Endometrium (tissue), 2 donors: ENCODE results near the gene POC1B.

ENCODE experiments used
- FAIRE-seq: peaks from 2 replicates; lab custom pipeline; 2012; peaks lifted over from hg19 to GRCh38; lab: Jason Lieb, UNC
- donor health status: control.
- donor health status: control.

Gene POC1B

GRCh38 chr12:89384807-89385206 lies 141.0 kb downstream of the POC1B start:
- no peak for FAIRE-seq

- no peak for FAIRE-seq
These were observed 141.6 kb downstream of the POC1B start for GRCh38 chr12:89384050-89384758.

DNA sequence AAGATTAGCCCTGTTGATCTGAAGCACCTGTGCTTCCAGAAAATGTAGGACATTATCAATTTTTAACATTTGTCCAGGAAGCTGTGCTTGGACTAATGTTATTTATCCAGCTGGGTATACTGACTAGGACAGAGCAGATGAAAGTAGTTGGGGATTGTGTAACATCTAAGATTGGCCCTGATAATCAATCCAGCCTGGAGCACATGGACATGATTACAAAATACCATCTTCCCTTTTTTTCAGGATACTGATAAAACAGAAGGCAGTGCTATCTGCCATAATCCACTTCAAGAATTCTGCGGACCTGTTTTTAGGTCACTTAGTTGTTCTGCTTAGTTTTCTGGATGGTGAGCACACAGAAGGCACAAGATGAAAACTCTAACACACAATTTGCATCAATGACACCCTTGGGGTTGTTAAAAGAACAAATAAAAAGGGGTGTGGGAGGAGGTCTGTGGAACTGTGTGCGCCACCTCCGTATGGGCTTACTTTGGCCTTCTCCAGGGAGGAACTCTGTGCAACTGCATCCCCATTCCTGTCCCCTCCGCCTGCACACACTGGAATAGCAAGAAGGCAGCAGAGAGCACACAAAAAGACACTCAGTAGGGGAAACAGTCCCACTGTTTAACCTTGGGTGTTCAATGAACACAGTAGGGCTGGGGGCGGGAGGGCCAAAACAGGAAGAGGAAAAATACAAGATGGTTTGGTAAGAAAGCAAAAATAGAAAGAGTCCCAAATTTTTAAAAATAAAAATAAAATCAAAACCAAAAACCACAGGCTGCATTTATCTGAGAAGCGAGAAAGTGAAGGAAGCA lies 142.4 kb downstream of the POC1B start:
- no peak for FAIRE-seq

DNA sequence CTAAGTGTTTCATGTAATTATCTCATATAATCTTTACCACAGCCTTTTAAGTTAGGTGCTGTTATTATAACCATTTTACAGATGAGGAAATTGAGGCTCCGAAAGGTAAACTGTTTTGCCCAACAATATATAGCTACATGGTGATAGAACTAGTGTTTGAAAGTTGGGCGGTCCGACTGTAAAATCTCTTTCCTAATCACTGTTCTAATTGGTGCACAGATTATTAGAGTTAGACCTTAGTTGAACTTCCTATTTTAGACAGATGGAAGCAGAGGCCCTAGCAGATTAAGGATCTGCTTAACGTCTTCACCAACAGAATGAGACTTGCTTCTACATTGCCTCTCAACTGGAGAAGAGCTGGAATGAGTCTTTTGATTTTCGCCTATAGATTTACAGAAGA lies 143.5 kb downstream of the POC1B start:
- FAIRE-seq: no peak

DNA sequence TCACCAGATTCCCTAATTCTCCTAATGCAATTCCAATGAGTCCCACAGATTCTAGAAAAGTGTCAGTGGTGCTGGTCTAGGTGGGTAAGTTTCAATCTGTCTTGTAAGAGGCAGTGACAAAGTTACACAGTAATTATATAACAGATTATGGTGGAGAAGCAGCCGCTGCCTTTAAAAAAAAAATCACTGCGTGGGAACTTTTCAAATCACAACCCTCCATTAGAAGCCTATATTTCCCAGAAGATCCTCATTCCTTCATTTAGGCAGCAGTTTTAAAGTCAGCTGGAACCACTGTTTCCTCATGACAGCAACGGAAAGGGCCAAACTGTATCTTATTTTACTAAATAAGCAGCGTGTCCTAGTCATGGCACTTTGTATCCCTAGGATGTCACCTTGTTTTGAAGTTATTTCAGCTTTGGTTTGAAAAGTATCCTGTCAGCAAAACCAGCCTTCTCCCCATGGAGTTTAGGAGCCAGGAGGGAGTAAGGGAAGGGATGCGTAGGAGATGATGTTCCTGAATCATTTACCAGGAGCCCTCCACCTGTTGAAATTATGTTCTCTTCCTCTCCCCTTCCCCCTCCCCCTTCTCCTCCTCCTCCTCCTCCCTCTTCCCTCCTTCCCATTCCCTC lies 145.9 kb downstream of the POC1B start:
- no peak for FAIRE-seq

DNA sequence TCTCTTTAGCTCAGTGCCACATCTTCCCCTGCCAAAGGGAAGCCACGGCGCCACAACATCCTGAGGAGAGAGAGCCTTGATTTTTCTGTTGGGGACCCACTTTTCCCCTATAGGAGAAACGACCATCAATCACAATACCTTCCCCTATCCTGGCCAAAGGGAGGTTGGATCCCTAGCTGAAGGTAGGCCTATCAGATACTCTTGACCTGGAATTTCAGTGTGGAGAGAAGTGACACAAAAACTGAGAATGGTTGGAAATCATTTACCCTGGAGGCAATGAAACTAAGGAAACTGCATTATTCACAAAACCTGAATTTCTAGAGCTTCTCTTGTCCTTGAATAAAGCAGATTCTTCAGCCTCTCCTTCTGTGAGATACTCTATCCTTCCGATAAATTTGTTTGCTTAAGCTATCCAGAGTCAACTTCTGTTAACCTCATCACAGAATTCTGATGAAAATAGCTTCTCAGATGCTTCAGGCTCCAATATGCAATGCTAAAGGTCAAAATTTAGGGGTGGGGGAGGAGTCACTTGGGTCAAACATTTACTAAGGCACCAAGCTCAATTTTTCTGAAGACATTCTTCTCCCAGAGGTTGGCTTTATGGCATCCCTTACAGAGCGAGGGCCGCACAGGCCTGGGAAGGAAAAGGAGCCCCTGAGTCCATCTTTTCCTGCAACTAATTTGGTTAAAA lies 146.6 kb downstream of the POC1B start:
- FAIRE-seq: no peak

DNA sequence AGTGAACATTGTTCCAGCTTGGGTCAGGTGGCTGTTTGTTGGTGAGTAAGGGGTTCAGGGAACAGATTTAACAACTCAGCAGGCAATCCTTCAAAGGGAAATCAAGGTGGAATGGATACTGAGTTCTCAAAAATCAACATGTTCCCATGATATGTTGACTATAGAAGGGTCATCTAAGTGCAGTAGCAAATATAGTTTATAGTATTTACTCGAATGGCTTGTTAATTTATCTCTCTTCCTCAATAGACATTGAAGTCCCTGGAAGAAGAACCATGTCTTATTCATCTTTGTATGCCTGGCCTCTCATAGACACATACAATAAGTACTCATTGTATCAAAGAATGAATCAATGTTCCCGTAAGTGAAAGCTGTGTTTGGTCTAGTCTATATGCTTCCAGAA lies 149.0 kb downstream of the POC1B start:
- no peak for FAIRE-seq

DNA sequence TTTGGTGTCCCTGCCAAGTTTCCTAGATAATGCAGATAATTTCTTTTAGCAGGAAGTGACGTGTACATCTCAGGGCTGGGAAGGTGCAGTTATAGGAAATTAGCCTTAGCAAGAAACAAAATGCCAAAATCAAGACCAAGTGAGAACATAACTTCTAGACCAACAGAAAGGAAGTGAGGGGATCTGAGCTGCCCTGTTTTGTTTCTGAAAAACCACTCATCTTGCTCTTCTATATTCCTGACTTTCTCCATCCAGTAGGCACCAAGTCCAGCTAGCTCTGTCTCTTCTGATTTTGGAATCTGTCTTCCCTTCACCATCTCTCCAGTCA lies 149.7 kb downstream of the POC1B start:
- no peak for FAIRE-seq

DNA sequence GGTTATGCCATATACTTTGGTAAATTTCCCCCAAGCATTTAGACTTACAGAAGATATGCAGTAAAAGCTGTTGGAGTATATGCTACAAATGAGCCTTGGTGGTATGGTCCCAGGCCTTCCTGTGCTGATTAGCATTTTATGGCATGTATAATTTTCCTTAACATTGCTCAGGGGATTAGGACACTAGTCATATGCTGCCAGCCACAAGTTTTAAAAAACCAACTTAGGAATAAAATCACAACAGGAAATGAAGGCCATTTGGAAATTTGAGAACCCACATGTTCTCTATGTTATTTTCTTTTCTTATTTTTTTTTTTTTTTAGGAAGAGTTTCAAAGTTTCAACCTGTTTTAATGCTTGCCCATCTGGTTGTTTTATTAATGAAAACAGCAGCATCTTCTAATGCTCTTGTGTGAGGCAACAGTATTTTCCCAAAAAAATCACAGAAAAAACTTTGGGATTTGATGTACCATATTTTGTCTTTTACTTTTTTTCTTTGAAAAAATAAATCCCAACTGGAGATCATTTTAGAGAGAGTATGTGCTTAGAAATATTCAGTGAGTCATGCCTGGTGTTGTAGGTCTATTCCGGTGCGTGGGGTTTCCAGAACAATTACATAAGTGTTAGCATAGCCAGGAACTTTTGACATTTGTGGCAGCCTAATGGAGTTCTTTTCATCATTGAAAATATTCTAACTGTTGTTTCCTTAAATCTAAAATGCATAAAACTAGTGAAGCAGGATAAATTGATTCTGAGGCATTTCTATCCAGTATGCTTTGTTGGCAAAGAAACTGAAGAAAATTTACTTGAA lies 151.9 kb downstream of the POC1B start:
- FAIRE-seq: no peak

GRCh38 chr12:89372584-89373370 lies 153.1 kb downstream of the POC1B start:
- no peak for FAIRE-seq

GRCh38 chr12:89370850-89371249 lies 155.0 kb downstream of the POC1B start:
- FAIRE-seq: no peak

DNA sequence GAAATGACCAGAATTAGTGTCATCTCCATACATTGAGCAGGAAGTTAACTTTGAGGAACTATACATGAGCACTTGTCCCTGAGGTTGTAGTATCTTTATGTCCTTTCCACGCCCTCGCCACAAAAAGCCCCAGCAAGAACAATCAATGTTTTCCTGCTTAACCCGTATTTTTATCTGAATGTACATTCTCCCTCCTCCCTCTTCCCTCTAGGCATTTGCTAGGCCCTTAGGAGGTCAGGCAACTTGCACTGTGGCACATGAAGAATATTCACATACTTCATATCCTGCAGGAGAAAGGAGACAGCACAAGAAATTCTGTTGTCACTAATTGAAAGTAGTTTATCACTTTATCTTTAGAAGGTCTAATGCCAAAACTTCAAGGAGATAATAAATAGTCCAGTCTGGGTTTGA lies 155.4 kb downstream of the POC1B start:
- no peak for FAIRE-seq
